Measurements from ENCODE around the gene MYH9. TPM values are rescaled to one million over a fixed set of nuclear protein-coding genes. Genes with fewer than 3 reads are reported as not detected.

MYH9 gene
- total RNA-seq, 4 donors from 2014 or later, result 304 to 366 (median 322) TPM

- WGBS, 2 donors (ENCODE audit: low coverage in 1 of 2), result 29 to 40% methylated on average over 3 to 7 of the region's 11 CpGs
- no peaks in the 10 kb centered on the region for H3K9me3 ChIP-seq
- H3K4me3 ChIP-seq, result no peak overlapping the region
- peak overlapping the region; percentile 99 to 100 (median 100) for H3K27ac ChIP-seq
- no peak for ATAC-seq
- TF ChIP-seq, protein P1, sequence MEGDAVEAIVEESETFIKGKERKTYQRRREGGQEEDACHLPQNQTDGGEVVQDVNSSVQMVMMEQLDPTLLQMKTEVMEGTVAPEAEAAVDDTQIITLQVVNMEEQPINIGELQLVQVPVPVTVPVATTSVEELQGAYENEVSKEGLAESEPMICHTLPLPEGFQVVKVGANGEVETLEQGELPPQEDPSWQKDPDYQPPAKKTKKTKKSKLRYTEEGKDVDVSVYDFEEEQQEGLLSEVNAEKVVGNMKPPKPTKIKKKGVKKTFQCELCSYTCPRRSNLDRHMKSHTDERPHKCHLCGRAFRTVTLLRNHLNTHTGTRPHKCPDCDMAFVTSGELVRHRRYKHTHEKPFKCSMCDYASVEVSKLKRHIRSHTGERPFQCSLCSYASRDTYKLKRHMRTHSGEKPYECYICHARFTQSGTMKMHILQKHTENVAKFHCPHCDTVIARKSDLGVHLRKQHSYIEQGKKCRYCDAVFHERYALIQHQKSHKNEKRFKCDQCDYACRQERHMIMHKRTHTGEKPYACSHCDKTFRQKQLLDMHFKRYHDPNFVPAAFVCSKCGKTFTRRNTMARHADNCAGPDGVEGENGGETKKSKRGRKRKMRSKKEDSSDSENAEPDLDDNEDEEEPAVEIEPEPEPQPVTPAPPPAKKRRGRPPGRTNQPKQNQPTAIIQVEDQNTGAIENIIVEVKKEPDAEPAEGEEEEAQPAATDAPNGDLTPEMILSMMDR (IDR thresholded peaks at IDR 0.05), result no peak
- H3K27me3 ChIP-seq, result no peaks in the 10 kb centered on the region
- peaks cover 0 to 70% of the 10 kb centered on the region in 2 donors for H3K36me3 ChIP-seq
- peaks cover 27 to 100% (median 58%) of the 10 kb centered on the region in 3 donors for H3K4me1 ChIP-seq
These were observed 63.4 kb downstream of the MYH9 start for GRCh38 chr22:36324414-36324813.

DNA sequence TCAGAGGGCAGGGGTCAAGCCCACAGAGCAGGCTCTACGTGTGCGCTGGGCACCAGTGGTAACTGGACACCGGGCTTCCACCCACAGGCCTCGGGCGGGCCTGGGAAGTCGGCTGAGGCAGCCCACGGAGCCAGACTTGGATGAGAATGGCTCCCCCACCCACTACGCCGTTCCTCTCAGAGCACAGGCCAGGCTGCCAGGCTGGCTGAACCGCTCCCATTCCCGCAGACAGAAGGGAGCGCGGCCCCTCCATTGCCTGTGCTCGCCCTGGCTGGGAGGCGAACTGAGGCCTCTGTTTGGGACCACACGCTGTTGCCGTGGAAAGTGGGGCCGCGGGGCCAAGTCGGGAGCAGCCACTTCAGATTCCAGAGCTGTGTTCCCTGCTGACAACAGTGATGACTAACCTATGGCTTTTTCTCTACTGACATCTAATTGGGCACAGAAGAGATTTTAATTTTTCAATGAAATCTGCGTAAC lies 63.9 kb downstream of the MYH9 start:
- Histone ChIP-seq H3K27me3 (no peaks in the 10 kb centered on the region), H3K36me3 (peaks cover 0 to 75% of the 10 kb centered on the region in 2 donors), H3K9me3 (no peaks in the 10 kb centered on the region), H3K27ac (peak overlapping the region; percentile 99 to 100 (median 100)), H3K4me3 (no peak overlapping the region), H3K4me1 (peaks cover 25 to 100% (median 54%) of the 10 kb centered on the region in 3 donors)
- ATAC-seq, result peak; percentile 22
- WGBS, 2 donors (ENCODE audit: low coverage in 1 of 2), result no CpG with 5 or more reads among the region's 21 CpGs
- TF ChIP-seq, protein P1 (IDR thresholded peaks at IDR 0.05), result no peak
- TF ChIP-seq EP300 (IDR thresholded peaks at IDR 0.05) (no peak), POLR2AphosphoS5 (IDR thresholded peaks at IDR 0.05) (peak; percentile 71)

DNA sequence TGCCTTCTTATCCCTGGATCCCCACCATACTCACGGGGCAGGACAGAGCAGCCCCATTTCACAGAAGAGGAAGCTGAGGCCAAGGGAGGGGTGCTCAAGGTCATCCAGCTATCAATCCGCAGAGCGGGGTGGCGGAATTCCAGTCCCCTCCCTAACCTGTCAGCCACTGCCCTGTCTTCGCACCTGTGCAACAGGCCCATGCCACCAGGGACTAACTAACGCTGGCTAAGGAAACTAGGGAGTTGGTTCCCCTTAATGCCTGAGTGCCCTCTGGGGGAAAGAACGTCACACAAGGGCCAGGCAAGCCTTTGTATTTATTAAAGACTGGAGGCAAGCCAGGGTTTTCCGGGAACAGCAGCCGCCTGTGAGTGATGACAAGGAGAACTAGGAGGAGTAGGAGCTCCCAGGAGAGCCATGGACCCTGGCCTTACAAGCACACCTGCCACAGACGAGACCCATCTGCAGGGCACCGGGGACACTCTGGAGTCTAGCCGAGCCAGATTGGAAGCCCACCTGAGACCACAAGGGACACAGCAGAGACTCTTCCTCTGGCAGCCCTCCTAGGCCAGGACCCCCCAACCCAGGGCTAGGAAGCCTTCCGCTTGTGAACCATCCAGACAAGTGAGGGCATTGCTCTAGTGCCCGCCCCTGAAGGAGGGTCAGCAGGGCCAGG lies 64.4 kb downstream of the MYH9 start:
- Histone ChIP-seq H3K27ac (peak overlapping the region; percentile 99 to 100 (median 100)), H3K4me1 (peaks cover 24 to 100% (median 48%) of the 10 kb centered on the region in 3 donors), H3K4me3 (no peak overlapping the region), H3K27me3 (no peaks in the 10 kb centered on the region), H3K9me3 (no peaks in the 10 kb centered on the region), H3K36me3 (peaks cover 0 to 81% of the 10 kb centered on the region in 2 donors)
- ATAC-seq, result peak; percentile 60
- no CpG with 5 or more reads among the region's 14 CpGs for WGBS, 2 donors (ENCODE audit: low coverage in 1 of 2)
- TF ChIP-seq, protein P1 (IDR thresholded peaks at IDR 0.05), result peak in 3 of 4 experiments; percentile 39 to 47 (median 47)
- TF ChIP-seq POLR2A (IDR thresholded peaks at IDR 0.05), result peak in 1 of 2 donors; percentile 10
- TF ChIP-seq EP300 (IDR thresholded peaks at IDR 0.05), result peak; percentile 29
- peak; percentile 97 for TF ChIP-seq POLR2AphosphoS5 (IDR thresholded peaks at IDR 0.05)

GRCh38 chr22:36322602-36322915 lies 65.2 kb downstream of the MYH9 start:
- Histone ChIP-seq H3K27ac (peak overlapping the region; percentile 99 to 100 (median 100)), H3K4me1 (peaks cover 23 to 100% (median 44%) of the 10 kb centered on the region in 3 donors), H3K36me3 (peaks cover 0 to 88% of the 10 kb centered on the region in 2 donors), H3K27me3 (no peaks in the 10 kb centered on the region), H3K9me3 (no peaks in the 10 kb centered on the region), H3K4me3 (no peak overlapping the region)
- ATAC-seq, result no peak
- WGBS, 2 donors (ENCODE audit: low coverage in 1 of 2), result 57 to 60% methylated on average over 1 to 3 of the region's 11 CpGs
- TF ChIP-seq, protein P1 (IDR thresholded peaks at IDR 0.05), result no peak
- TF ChIP-seq EP300 (IDR thresholded peaks at IDR 0.05), result no peak
- TF ChIP-seq POLR2AphosphoS5 (IDR thresholded peaks at IDR 0.05), result no peak
- TF ChIP-seq POLR2A (IDR thresholded peaks at IDR 0.05), result no peak
